GM23338 (cell line): ENCODE measurements around the gene TMEM98. TPM values are rescaled to one million over a fixed set of nuclear protein-coding genes. Genes with fewer than 3 reads are reported as not detected.

Experiments used
- ATAC-seq: fragments of 200-7000 bp; cut with Tn5 transposase; 3 replicates; pipeline ENCODE4 v1.9.1; 2020
- DNase-seq: peaks from one replicate; pipeline ENCODE4 v3.0.0-alpha.2; 2015; ENCODE audit warnings: low spot score
- H2AFZ ChIP-seq: fragments of 200-600 bp; sonication (generic); 2 replicates; pipeline ENCODE4 v1.8.0; 2016; ENCODE audit warnings: antibody characterized with exemption, mild to moderate bottlenecking, moderate library complexity
- H3F3A ChIP-seq: fragments of 200-600 bp; sonication (generic); replicated peaks from 2 replicates; pipeline ENCODE4 v1.8.0; 2017; ENCODE audit warnings: antibody characterized with exemption, mixed run types, low read depth
- H3K27ac ChIP-seq: fragments of 200-600 bp; sonication (generic); 2 replicates; pipeline ENCODE4 v1.6.1; 2016; ENCODE audit warnings: low read depth
- H3K27me3 ChIP-seq: fragments of 200-600 bp; sonication (generic); 2 replicates; pipeline ENCODE4 v1.8.0; 2016; ENCODE audit warnings: mild to moderate bottlenecking, mixed run types, moderate library complexity; ENCODE audit not compliant: insufficient read depth
- H3K36me3 ChIP-seq: fragments of 200-600 bp; sonication (generic); 2 replicates; pipeline ENCODE4 v1.8.0; 2016; ENCODE audit warnings: mild to moderate bottlenecking; ENCODE audit not compliant: insufficient read depth
- H3K4me1 ChIP-seq: fragments of 200-600 bp; sonication (generic); 2 replicates; pipeline ENCODE4 v1.8.0; 2016; ENCODE audit warnings: mild to moderate bottlenecking, moderate library complexity; ENCODE audit not compliant: insufficient read depth
- H3K4me2 ChIP-seq: fragments of 200-600 bp; sonication (generic); 2 replicates; pipeline ENCODE4 v1.7.1; 2017; ENCODE audit warnings: mixed run types
- H3K4me3 ChIP-seq: fragments of 200-600 bp; sonication (generic); 2 replicates; pipeline ENCODE4 v1.6.1; 2016; ENCODE audit warnings: mixed run types
- H3K79me2 ChIP-seq: fragments of 200-600 bp; sonication (generic); replicated peaks from 2 replicates; pipeline ENCODE4 v1.8.0; 2017; ENCODE audit warnings: mild to moderate bottlenecking; ENCODE audit not compliant: insufficient read depth
- H3K9me2 ChIP-seq: fragments of 200-600 bp; sonication (generic); 2 replicates; pipeline ENCODE4 v1.8.0; 2017; ENCODE audit not compliant: insufficient read depth
- H4K20me1 ChIP-seq: fragments of 200-600 bp; sonication (generic); replicated peaks from 2 replicates; pipeline ENCODE4 v1.8.0; 2017; ENCODE audit warnings: mild to moderate bottlenecking; ENCODE audit not compliant: insufficient read depth
- H3K27ac Mint-ChIP-seq: 2 replicates; pipeline ENCODE4 v1.8.0; 2020; ENCODE audit warnings: inconsistent platforms, mild to moderate bottlenecking, moderate library complexity, mixed read lengths
- H3K27me3 Mint-ChIP-seq: 3 replicates; pipeline ENCODE4 v1.8.0; 2022; ENCODE audit warnings: low read depth, mild to moderate bottlenecking, moderate library complexity, mixed read lengths, inconsistent platforms; ENCODE audit not compliant: insufficient read depth, poor library complexity
- H3K36me3 Mint-ChIP-seq: 3 replicates; pipeline ENCODE4 v1.8.0; 2021; ENCODE audit warnings: low read depth, mild to moderate bottlenecking, inconsistent platforms, moderate library complexity, mixed read lengths
- H3K4me1 Mint-ChIP-seq: 3 replicates; pipeline ENCODE4 v1.8.0; 2020; ENCODE audit warnings: mild to moderate bottlenecking, inconsistent platforms, mixed read lengths
- H3K4me3 Mint-ChIP-seq: 3 replicates; pipeline ENCODE4 v1.8.0; 2021; ENCODE audit warnings: moderate library complexity, mild to moderate bottlenecking, inconsistent platforms, mixed read lengths
- H3K9me3 Mint-ChIP-seq: 3 replicates; pipeline ENCODE4 v1.8.0; 2020; ENCODE audit warnings: moderate library complexity, mild to moderate bottlenecking, inconsistent platforms, mixed read lengths
- CREB1 ChIP-seq: fragments of 250-450 bp; sonication (Bioruptor Pico); IDR thresholded peaks from 2 replicates; pipeline ENCODE4 v1.5.0; 2020; ENCODE audit warnings: low read depth, mild to moderate bottlenecking, moderate library complexity
- EZH2 ChIP-seq: fragments of 200-600 bp; sonication (generic); IDR thresholded peaks from one replicate; pipeline ENCODE4 v1.8.0; 2017; ENCODE audit warnings: antibody characterized with exemption, mild to moderate bottlenecking, low read depth; ENCODE audit not compliant: unreplicated experiment
- EZH2phosphoT487 ChIP-seq: fragments of 200-600 bp; sonication (generic); IDR thresholded peaks from one replicate; pipeline ENCODE4 v1.8.1; 2018; ENCODE audit warnings: antibody characterized with exemption; ENCODE audit not compliant: unreplicated experiment
- JUNB ChIP-seq: IDR thresholded peaks from one replicate; pipeline ENCODE4 v1.6.1; 2016; ENCODE audit warnings: antibody characterized with exemption; ENCODE audit not compliant: unreplicated experiment
- STAT1 ChIP-seq: IDR thresholded peaks from one replicate; pipeline ENCODE4 v1.6.1; 2016; ENCODE audit warnings: antibody characterized with exemption; ENCODE audit not compliant: unreplicated experiment
- ZNF331 ChIP-seq: fragments of 250-450 bp; sonication (Bioruptor Pico); IDR thresholded peaks from 2 replicates; pipeline ENCODE4 v1.5.0; 2020; ENCODE audit warnings: low read depth, mild to moderate bottlenecking, moderate library complexity
- polyA plus RNA-seq: library from polyadenylated mRNA; unstranded; fragments of >200 nt; fragmentation: Nextera tagmentation; extraction: Ambion mirVana; gene quantifications from 2 replicates; pipeline ENCODE4 v1.2.1, GENCODE V29; 2016
- total RNA-seq: library from RNA; depleted of rRNA; stranded (reverse); fragments of >200 nt; shearing (Covaris generic); gene quantifications from 2 replicates; pipeline ENCODE4 v1.2.3, GENCODE V29; 2014
- TF ChIP-seq, protein P1 (sequence below), 2 experiments: fragments of 200-600 bp in 1 of 2; sonication (generic) in 1 of 2; conservative IDR thresholded peaks; 2 replicates each; pipeline versions ENCODE4 v1.5.1 to v1.6.1; 2016 to 2017; ENCODE audit warnings: antibody characterized with exemption in 2 of 2, low read depth in 2 of 2, mild to moderate bottlenecking in 2 of 2, moderate library complexity in 1 of 2
- TF ChIP-seq, protein P2 (sequence below): IDR thresholded peaks from one replicate; pipeline ENCODE4 v1.6.1; 2018; ENCODE audit warnings: antibody characterized with exemption; ENCODE audit not compliant: unreplicated experiment
- TF ChIP-seq, protein P3 (sequence below): fragments of 250-450 bp; sonication (Bioruptor Pico); IDR thresholded peaks from 2 replicates; pipeline ENCODE4 v1.5.0; 2020; ENCODE audit warnings: mild to moderate bottlenecking, moderate library complexity

The TMEM98 gene
- total and polyA plus RNA-seq, 2 experiments from 2014 or later, result 60.4 to 94.8 TPM

DNA sequence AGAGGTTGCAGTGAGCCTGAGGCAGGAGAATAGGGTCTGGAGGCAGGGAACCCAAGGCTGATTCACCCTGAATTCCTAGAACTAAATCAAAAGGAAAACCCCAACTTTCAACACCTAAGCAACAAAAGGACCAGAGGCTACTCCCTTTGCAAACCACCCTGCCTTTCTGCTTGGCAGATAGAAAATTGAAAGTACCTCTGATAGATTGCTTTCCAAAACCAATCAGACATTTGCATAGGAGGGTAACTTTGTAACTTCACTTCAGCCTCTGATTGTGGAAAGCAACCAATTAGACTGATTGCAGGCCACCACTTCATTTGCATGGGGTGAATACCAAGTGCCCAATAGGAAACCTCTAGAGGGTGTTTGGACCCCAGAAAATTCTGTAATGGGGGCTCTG is 10.9 kb upstream of the TMEM98 start:
- Histone ChIP-seq H3K4me1 (peaks cover 14% of the 10 kb centered on the region), H3K27ac (no peak overlapping the region), H3K36me3 (no peaks in the 10 kb centered on the region), H3F3A (0 out of 2 replicates have a peak, but pooled peaks cover 3% of the 10 kb centered on the region), H3K27me3 (no peaks in the 10 kb centered on the region), H2AFZ (peak overlapping the region; percentile 81), H3K9me2 (no peaks in the 10 kb centered on the region), H3K4me2 (no peak overlapping the region), H3K79me2 (no peaks in the 10 kb centered on the region), H4K20me1 (no peaks in the 10 kb centered on the region), H3K4me3 (no peak overlapping the region)
- Mint-ChIP-seq H3K27ac (no peak overlapping the region), H3K9me3 (peaks cover 14% of the 10 kb centered on the region), H3K36me3 (peaks cover 6% of the 10 kb centered on the region; the same call in 2 of the 3 replicates), H3K27me3 (peaks cover 7% of the 10 kb centered on the region), H3K4me3 (no peak overlapping the region), H3K4me1 (peaks cover 21% of the 10 kb centered on the region)
- TF ChIP-seq, protein P1, sequence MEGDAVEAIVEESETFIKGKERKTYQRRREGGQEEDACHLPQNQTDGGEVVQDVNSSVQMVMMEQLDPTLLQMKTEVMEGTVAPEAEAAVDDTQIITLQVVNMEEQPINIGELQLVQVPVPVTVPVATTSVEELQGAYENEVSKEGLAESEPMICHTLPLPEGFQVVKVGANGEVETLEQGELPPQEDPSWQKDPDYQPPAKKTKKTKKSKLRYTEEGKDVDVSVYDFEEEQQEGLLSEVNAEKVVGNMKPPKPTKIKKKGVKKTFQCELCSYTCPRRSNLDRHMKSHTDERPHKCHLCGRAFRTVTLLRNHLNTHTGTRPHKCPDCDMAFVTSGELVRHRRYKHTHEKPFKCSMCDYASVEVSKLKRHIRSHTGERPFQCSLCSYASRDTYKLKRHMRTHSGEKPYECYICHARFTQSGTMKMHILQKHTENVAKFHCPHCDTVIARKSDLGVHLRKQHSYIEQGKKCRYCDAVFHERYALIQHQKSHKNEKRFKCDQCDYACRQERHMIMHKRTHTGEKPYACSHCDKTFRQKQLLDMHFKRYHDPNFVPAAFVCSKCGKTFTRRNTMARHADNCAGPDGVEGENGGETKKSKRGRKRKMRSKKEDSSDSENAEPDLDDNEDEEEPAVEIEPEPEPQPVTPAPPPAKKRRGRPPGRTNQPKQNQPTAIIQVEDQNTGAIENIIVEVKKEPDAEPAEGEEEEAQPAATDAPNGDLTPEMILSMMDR (conservative IDR thresholded peaks at IDR 0.05; ENCODE audit: low read depth in 2 of 2), result no peak
- no peak for TF ChIP-seq EZH2
- no peak for TF ChIP-seq CREB1 (CRISPR knock-in tag)
- TF ChIP-seq EZH2phosphoT487, result no peak
- TF ChIP-seq ZNF331 (CRISPR knock-in tag), result no peak
- TF ChIP-seq STAT1, result no peak
- TF ChIP-seq, protein P2, sequence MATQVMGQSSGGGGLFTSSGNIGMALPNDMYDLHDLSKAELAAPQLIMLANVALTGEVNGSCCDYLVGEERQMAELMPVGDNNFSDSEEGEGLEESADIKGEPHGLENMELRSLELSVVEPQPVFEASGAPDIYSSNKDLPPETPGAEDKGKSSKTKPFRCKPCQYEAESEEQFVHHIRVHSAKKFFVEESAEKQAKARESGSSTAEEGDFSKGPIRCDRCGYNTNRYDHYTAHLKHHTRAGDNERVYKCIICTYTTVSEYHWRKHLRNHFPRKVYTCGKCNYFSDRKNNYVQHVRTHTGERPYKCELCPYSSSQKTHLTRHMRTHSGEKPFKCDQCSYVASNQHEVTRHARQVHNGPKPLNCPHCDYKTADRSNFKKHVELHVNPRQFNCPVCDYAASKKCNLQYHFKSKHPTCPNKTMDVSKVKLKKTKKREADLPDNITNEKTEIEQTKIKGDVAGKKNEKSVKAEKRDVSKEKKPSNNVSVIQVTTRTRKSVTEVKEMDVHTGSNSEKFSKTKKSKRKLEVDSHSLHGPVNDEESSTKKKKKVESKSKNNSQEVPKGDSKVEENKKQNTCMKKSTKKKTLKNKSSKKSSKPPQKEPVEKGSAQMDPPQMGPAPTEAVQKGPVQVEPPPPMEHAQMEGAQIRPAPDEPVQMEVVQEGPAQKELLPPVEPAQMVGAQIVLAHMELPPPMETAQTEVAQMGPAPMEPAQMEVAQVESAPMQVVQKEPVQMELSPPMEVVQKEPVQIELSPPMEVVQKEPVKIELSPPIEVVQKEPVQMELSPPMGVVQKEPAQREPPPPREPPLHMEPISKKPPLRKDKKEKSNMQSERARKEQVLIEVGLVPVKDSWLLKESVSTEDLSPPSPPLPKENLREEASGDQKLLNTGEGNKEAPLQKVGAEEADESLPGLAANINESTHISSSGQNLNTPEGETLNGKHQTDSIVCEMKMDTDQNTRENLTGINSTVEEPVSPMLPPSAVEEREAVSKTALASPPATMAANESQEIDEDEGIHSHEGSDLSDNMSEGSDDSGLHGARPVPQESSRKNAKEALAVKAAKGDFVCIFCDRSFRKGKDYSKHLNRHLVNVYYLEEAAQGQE, result no peak
- ATAC-seq (no peak), DNase-seq (no peak)

DNA sequence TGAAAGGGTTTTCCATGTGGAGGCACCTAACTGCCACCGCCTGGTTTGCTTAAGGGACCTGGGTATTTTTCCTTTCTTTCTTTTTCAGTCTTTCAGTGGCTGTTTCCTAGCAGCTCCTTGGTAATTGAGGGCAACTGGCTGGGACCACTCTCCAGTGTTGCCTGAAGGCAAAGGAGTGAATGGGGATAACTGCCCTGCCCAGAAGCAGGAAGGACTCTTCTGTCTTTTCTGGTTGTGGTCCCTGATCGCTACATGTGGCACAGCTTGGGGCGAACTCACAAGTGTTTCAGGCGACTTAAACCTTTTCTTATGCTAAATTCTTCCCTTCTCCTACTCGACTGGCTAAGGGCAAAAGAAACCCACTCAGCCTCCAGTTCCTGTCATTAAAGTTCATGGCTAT is 10.1 kb upstream of the TMEM98 start:
- peak overlapping the region; percentile 81 for H2AFZ ChIP-seq
- ATAC-seq, result peak; percentile 92

More for the DNA sequence above, 10.1 kb upstream of the TMEM98 start:
- H3K4me2 ChIP-seq, result peak overlapping the region; percentile 66
- H3K9me2 ChIP-seq, result no peaks in the 10 kb centered on the region
- H3K4me3 ChIP-seq, result no peak overlapping the region
- H3K4me1 Mint-ChIP-seq, result peaks cover 15% of the 10 kb centered on the region
- H3K36me3 ChIP-seq, result no peaks in the 10 kb centered on the region
- no peaks in the 10 kb centered on the region for H3K79me2 ChIP-seq
- no peak overlapping the region for H3K4me3 Mint-ChIP-seq
- H3K27ac Mint-ChIP-seq, result no peak overlapping the region; the same call in 1 of the 2 replicates
- H3K4me1 ChIP-seq, result peaks cover 14% of the 10 kb centered on the region
- peaks cover 14% of the 10 kb centered on the region for H3K9me3 Mint-ChIP-seq
- no peaks in the 10 kb centered on the region for H3K27me3 ChIP-seq
- peaks cover 6% of the 10 kb centered on the region; the same call in 2 of the 3 replicates for H3K36me3 Mint-ChIP-seq
- TF ChIP-seq EZH2 (no peak), JUNB (no peak)
- TF ChIP-seq, protein P3, sequence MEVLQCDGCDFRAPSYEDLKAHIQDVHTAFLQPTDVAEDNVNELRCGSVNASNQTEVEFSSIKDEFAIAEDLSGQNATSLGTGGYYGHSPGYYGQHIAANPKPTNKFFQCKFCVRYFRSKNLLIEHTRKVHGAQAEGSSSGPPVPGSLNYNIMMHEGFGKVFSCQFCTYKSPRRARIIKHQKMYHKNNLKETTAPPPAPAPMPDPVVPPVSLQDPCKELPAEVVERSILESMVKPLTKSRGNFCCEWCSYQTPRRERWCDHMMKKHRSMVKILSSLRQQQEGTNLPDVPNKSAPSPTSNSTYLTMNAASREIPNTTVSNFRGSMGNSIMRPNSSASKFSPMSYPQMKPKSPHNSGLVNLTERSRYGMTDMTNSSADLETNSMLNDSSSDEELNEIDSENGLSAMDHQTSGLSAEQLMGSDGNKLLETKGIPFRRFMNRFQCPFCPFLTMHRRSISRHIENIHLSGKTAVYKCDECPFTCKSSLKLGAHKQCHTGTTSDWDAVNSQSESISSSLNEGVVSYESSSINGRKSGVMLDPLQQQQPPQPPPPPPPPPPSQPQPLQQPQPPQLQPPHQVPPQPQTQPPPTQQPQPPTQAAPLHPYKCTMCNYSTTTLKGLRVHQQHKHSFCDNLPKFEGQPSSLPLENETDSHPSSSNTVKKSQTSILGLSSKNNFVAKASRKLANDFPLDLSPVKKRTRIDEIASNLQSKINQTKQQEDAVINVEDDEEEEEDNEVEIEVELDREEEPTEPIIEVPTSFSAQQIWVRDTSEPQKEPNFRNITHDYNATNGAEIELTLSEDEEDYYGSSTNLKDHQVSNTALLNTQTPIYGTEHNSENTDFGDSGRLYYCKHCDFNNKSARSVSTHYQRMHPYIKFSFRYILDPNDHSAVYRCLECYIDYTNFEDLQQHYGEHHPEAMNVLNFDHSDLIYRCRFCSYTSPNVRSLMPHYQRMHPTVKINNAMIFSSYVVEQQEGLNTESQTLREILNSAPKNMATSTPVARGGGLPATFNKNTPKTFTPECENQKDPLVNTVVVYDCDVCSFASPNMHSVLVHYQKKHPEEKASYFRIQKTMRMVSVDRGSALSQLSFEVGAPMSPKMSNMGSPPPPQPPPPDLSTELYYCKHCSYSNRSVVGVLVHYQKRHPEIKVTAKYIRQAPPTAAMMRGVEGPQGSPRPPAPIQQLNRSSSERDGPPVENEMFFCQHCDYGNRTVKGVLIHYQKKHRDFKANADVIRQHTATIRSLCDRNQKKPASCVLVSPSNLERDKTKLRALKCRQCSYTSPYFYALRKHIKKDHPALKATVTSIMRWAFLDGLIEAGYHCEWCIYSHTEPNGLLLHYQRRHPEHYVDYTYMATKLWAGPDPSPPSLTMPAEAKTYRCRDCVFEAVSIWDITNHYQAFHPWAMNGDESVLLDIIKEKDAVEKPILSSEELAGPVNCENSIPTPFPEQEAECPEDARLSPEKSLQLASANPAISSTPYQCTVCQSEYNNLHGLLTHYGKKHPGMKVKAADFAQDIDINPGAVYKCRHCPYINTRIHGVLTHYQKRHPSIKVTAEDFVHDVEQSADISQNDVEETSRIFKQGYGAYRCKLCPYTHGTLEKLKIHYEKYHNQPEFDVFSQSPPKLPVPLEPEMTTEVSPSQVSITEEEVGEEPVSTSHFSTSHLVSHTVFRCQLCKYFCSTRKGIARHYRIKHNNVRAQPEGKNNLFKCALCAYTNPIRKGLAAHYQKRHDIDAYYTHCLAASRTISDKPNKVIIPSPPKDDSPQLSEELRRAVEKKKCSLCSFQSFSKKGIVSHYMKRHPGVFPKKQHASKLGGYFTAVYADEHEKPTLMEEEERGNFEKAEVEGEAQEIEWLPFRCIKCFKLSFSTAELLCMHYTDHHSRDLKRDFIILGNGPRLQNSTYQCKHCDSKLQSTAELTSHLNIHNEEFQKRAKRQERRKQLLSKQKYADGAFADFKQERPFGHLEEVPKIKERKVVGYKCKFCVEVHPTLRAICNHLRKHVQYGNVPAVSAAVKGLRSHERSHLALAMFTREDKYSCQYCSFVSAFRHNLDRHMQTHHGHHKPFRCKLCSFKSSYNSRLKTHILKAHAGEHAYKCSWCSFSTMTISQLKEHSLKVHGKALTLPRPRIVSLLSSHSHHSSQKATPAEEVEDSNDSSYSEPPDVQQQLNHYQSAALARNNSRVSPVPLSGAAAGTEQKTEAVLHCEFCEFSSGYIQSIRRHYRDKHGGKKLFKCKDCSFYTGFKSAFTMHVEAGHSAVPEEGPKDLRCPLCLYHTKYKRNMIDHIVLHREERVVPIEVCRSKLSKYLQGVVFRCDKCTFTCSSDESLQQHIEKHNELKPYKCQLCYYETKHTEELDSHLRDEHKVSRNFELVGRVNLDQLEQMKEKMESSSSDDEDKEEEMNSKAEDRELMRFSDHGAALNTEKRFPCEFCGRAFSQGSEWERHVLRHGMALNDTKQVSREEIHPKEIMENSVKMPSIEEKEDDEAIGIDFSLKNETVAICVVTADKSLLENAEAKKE (CRISPR knock-in tag), result peak; percentile 83
- no peak overlapping the region for H3K27ac ChIP-seq
- DNase-seq, result peak; percentile 55
- H3K27me3 Mint-ChIP-seq, result peaks cover 7% of the 10 kb centered on the region
- H4K20me1 ChIP-seq, result no peaks in the 10 kb centered on the region
- H3F3A ChIP-seq, result 0 out of 2 replicates have a peak, but pooled peaks cover under 1% of the 10 kb centered on the region
